NCI-H774 (cell line): ENCODE data around the gene ZNF362.
"Not testable (repeated sequence)": the region's sequence is repeated elsewhere in the genome, so short reads cannot be mapped to it uniquely, and the experiment has no call there.

Experiments used
- DNase-seq: peaks from one replicate; lab custom pipeline; 2025; lab: John Stamatoyannopoulos, UW

The ZNF362 gene

DNA sequence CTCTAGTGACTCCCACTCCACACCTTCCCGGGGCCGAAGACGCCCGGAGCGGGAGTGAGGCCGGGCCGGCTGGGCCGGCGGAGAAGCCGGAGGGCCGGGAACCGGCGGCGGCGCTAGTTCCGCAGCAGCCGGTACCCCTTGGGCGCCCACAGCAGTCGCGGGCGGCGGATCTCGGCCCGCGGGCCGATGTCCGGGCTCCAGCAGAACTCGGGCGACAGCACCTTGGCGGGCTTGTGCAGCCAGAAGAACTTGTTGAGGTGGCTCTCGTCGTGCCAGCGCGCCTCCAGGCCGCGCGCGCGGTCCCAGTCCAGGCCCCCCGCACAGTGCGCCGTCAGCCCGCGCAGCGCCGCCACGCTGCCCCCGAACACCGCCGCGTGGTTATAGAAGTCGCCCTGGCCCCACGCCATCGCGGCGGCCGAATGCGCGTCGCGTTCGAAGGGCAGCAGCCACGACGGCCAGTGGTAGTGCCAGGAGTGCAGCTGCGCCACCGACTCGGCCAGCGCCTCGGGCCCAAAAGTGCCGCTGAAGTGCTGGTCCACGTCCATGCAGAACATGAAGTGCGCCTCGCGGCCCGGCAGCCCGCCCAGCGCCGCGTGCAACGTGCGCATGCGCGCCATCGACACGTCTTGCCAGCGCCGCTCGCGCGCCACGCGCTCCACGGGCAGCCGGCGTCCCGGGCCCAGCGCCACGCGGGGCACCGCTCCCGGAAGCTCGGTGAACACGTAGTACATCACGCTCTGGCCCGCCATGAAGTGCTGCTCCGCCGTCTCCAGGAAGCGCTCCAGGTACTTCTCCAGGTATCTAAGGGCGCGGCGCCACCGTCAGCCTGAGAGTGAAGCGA lies 50.6 kb downstream of the ZNF362 start:
- DNase-seq, result no peak

DNA sequence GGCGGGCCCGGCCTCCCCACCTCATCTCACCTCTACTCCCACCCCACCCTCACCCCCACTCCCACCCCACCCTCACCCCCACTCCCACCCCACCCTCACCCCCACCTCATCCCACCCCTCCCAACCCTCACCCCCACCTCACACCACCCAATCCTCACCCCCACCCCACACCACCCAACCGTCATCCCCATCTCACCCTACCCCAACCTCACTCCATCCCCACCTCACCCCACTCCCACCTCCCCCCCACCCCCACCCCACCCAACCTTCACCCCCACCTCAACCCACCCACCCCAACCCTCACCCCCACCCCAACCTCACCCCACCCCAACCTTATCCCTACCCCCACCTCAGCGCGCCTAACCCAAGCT lies 51.2 kb downstream of the ZNF362 start:
- no peak for DNase-seq

DNA sequence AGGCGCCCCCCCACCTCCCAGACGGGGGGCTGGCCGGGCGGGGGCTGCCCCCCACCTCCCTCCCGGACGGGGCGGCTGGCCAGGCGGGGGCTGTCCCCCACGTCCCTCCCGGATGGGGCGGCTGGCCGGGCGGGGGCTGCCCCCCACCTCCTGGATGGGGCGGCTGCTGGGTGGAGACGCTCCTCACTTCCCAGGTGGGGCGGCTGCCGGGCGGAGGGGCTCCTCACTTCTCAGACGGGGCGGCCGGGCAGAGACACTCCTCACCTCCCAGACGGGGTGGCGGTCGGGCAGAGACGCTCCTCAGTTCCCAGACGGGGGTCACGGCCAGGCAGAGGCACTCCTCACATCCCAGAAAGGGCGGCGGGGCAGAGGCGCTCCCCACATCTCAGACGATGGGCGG lies 53.1 kb downstream of the ZNF362 start:
- not testable (repeated sequence) for DNase-seq

DNA sequence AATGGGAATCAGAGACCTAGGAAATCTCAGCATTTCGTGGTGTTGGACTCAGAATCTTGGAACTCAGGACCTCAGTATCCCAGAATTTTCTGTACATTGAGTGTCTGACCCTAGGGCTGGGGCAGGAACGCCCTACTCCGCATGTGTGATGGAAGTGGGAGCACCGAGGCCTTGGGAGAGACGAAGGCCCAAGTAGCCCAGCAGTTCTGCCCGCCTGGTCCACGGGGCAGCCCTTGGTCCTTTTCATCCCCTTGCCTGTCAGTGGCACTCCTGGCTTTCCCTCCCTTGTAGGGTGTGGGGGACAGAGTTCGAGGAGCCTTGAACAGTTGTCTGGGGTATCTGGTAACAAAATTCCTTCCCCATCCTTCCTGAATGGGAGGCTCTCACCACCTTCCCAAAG lies 54.4 kb downstream of the ZNF362 start:
- DNase-seq, result no peak

GRCh38 chr1:33311706-33312412 lies 55.6 kb downstream of the ZNF362 start:
- DNase-seq, result no peak

DNA sequence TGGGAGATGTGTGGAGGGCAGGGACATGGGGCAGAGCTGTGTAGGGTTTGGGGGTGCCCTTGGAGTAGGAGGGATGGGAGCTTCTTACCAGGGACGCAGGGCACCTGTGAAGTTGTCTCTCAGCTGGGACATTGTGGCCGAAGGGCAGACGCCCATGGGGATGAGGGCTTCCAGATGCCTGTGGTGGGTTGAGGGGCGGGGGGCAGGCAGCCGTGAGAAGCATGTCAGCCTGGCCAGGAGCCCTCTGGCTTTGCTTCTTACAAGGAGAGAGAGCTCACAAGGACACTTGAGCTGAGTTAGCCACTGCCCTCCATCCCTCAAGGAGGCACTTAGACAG lies 56.1 kb downstream of the ZNF362 start:
- DNase-seq, result no peak

DNA sequence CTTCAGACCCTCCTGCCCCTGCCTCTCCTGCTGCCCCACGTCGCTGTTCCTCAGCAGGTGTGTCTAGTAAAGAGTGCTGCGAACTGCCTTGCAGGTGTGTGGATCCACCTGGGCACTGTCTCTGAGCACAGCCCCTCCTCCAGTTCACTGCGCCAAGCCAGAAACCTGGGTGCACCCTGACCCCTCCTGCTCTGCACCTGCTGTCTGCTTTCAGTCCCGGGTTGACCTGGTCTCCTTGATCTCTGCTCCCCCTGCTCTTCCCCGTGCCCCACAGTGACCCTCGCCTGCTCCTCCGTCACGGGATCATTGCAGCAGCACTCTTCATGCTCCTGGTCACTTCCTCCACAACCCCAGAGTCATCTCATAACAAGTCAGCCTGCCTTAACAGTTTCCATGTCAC lies 58.1 kb downstream of the ZNF362 start:
- no peak for DNase-seq

DNA sequence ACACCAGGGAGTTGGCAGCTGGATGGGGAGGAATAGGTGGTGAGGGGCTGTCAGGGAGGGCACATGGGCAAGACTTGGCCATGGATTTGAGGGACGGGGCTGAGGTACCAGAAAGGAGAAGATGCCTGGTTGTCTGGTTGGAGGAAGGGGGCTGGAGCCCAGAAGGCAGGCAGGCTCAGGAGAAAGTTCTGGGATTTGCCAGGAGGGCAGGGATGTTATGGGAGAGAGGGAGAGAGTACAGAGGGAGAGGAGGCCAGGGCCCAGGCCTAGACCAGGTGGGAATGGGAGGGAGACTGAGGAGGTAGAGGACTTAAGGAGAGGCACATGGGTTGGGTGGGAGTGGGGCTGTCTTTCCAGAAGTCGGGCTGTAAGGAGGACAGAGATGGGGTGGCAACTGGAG lies 60.3 kb downstream of the ZNF362 start:
- DNase-seq, result no peak

DNA sequence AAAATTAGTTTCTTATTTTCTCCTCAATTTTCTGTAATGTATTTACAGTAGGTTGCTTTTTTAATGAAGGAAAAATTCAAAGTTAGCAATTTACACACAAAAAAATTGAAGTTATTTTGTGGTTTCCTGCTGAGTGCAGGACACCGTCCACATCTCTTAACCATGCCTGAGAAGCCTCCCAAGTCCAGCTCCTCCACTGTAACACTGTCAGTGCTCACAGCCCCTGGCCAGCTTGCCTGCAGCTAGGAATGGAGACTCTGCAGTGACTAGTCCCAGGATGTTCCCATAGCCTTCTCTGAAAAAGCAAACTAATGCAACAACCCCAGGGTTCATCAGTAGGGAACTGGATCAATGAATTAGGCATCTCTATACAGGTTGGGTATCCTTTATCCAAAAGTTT lies 61.1 kb downstream of the ZNF362 start:
- no peak for DNase-seq

DNA sequence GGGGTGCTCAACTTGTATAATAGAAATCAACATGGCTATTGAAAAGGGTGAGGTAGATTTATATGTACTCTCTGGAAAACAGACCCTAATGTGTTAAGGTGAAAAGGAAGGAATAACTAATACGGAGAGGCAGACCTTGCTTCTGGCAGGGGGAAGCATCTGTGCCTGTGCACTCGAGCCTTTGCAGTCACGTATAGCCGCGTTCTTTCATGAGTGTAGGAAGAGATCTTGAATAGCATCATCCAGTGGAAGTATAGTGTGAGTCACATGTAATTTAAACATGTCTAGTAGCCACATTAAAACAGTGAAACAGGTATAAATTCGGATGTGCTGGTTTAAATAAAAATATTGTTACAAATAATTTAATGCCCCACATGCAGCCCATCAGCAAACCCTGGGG lies 61.7 kb downstream of the ZNF362 start:
- DNase-seq, result no peak

DNA sequence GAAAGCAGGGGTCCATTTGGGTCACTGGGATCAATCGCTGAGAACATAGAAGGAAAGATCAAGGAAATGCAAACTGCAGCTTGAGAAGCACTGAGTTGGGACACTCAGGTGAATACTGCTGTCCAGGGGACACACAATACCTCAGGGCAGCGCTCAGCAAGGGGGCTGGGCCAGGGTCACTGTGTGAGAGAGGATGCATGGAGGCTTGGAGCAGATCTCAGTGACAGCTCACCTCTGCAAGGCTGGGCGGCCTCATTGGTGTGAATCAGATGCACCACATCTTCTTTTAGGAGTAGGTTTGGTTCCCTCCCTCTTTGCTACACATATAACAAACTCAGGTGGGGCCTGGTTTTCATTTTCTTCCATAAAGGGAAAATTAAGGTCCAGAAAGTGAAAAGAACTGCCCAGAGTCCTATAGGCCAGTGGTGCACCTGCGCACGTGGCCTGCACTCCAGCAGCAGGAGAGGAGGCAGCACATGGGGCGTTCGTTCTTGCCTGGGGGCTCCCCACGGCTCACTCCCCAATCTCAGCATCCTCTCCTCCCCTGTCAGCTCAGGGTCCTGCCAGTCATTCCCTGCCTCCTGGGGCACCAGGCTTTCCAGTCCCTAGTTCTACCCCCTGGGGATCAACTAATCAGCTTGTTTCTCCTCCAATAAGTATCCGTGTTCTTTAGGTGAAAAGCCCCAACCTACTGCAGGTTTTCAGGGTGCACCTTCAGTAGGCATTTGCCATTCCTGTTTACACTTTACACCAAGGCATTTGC lies 63.1 kb downstream of the ZNF362 start:
- no peak for DNase-seq

GRCh38 chr1:33319949-33320618 lies 63.8 kb downstream of the ZNF362 start:
- no peak for DNase-seq

- DNase-seq, result no peak
Measured at GRCh38 chr1:33320619-33321165, 64.4 kb downstream of the ZNF362 start, which contains the start of gene A3GALT2. TSS of gene A3GALT2 (minus strand) at chr1:33321098. CDS start at chr1:33321098, 0 bp downstream.

GRCh38 chr1:33321178-33321577 lies 64.9 kb downstream of the ZNF362 start:
- no peak for DNase-seq

DNA sequence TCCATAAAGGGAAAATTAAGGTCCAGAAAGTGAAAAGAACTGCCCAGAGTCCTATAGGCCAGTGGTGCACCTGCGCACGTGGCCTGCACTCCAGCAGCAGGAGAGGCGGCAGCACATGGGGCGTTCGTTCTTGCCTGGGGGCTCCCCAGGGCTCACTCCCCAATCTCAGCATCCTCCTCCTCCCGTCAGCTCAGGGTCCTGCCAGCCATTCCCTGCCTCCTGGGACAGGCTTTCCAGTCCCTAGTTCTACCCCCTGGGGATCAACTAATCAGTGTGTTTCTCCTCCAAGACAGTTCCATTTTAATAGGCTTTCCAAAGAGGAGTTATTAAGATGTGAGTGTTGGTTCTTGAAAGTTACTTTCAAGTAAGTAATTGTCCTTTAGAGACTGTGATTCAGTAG lies 65.8 kb downstream of the ZNF362 start:
- no peak for DNase-seq

GRCh38 chr1:33322870-33323585 lies 66.7 kb downstream of the ZNF362 start:
- DNase-seq, result no peak

DNA sequence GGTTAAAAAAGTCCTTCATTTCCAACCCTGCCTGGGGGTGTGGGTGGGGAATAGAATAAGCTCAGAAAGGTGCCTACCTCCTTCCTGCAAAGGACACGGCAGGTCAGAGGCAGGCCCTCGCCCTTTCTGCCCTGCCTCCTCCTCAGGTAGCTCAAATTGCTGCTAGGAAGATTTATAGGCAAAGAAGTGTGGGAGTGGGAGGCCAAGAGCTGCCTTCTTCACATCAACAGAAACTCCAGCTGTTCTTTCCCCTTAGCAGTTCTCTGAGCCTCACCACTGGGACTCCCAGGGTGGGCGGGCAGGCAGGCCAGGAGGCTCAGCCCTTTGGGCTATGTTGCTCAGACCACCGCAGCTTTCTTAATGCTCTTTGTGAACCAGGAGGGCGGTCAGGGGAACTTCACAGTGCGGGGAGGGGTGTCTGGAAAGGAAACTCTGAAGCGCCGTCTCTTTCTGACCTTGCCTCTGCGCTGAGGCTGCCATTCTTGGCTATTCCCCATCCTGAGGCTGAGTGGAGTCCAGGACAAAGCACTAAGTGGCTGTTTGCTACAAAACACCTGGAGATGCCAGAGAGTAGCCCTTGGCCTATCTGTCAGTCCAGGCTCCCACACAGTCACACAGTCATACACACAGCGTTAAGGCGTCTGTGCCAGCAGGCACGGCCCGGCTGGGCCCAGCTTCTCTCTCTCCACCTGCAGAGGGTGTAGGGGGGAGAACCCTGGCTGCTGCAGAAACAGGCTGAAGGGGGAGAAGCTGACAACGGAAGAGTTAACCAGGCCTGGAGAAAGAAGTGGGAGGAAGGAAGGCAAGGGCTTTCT lies 67.6 kb downstream of the ZNF362 start:
- no peak for DNase-seq

GRCh38 chr1:33324677-33325575 lies 68.6 kb downstream of the ZNF362 start:
- no peak for DNase-seq

DNA sequence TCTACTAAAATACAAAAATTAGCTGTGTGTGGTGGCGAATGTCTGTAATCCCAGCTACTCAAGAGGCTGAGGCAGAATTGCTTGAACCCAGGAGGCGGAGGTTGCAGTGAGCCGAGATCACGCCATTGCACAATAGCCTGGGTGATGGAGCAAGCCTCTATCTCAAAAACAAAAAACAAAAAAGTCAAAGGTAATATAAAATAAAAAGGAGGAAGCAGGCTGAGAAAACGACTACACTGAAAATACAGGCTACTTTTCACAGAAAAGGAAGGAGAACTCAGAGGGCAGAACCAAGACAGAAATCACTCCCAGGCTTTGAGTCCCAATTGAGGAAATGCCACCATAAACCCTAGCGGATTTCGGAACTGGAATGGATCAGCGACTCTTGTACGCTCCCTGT lies 70.5 kb downstream of the ZNF362 start:
- no peak for DNase-seq
